C4-2B (cell line): Measurements from ENCODE around the gene MAP2.

Experiments
- CTCF ChIP-seq: fragments of 450-650 bp; conservative IDR thresholded peaks from 2 replicates; pipeline ENCODE4 v1.5.1; 2017; ENCODE audit warnings: mild to moderate bottlenecking
- ZFX ChIP-seq: fragments of 450-650 bp; IDR thresholded peaks from 2 replicates; pipeline ENCODE4 v1.6.1; 2017

- TF ChIP-seq CTCF (no peak), ZFX (no peak)
Measured at GRCh38 chr2:209638346-209638745, 214.5 kb downstream of the MAP2 start.
